ENCODE data around the gene ETV5.
"Not testable (repeated sequence)": the region's sequence is repeated elsewhere in the genome, so short reads cannot be mapped to it uniquely, and the experiment has no call there.

ETV5 gene

GRCh38 chr3:186067360-186068242 is 41.3 kb downstream of the ETV5 start:
- no peak for DNase-seq (ENCODE audit: low read depth)

- no peak for DNase-seq (ENCODE audit: low read depth)
Measured at GRCh38 chr3:186060222-186060621, 48.7 kb downstream of the ETV5 start.

- DNase-seq (ENCODE audit: low read depth) = no peak
Measured at GRCh38 chr3:186059192-186059591, 49.7 kb downstream of the ETV5 start.

- no peak for DNase-seq (ENCODE audit: low read depth)
Measured at GRCh38 chr3:186058225-186058624, 50.7 kb downstream of the ETV5 start.

GRCh38 chr3:186057594-186057993 is 51.3 kb downstream of the ETV5 start:
- DNase-seq (ENCODE audit: low read depth) = no peak

GRCh38 chr3:186054792-186055352 is 54.0 kb downstream of the ETV5 start:
- no peak for DNase-seq (ENCODE audit: low read depth)

DNA sequence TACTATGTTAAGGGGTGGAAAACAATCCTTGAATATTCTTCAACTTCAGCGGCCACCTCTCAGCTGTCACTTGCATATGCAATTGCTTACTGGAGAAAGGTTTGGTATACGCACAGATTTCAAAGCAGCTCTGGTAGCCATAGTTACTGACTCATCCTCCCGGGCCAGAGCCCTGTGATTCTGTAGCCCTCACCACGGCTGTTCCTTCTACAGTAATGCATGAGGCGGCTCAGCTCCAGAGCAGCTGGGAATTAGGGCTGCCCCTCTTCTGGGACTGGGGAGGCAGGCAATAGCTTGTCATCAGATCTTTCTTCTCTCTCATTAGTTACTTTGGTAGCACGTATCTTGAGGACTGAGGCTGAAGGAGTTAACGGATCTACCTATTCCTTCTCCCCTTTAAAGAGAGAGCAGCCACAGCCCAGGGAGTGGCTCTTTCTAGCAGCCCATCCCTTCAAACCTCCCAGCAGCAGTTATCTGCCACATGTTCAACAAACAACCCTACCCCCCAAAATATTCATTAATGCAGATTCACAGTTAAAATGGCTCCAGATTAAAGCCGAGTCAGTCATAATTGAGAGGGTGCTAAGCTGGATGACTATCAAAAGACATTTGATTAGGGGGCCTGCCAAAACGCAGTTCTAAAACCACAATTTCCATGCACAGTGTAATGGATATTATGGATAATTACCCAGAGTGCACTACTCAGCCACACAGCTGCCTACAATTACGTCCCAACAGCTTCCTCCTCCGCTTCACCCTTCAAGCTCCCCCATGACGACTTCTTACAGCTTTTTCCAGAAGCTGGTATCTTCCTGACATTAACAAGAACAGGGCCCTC is 54.7 kb downstream of the ETV5 start:
- DNase-seq (ENCODE audit: low read depth) = no peak

- DNase-seq (ENCODE audit: low read depth) = no peak
Measured at GRCh38 chr3:186052096-186052840, 56.6 kb downstream of the ETV5 start.

- no peak for DNase-seq (ENCODE audit: low read depth)
Measured at GRCh38 chr3:186049001-186049400, 59.9 kb downstream of the ETV5 start.

DNA sequence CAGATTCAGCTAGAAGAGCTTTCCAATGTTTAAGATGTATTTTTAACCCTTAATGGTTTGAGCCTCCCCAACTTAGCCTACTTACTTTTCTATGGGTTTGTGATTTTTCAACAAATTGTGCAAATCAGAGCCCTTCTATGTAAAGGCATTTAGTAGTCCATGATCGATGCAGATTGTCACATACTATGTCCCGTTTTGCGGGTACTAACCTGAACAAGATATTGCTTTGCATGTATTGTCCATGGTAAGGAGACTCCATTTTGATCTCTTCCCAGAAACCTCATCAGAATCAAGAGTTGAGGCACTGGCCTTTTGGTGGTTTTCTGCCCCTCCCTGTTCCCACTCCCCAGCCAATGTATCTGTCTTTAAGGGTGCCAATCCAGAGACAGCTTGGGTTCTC is 60.8 kb downstream of the ETV5 start:
- DNase-seq (ENCODE audit: low read depth) = no peak

GRCh38 chr3:186046838-186047237 is 62.1 kb downstream of the ETV5 start:
- no peak for DNase-seq (ENCODE audit: low read depth)

- DNase-seq (ENCODE audit: low read depth) = no peak
Measured at GRCh38 chr3:186044968-186045367, 63.9 kb downstream of the ETV5 start.

GRCh38 chr3:186044427-186044826 is 64.5 kb downstream of the ETV5 start:
- DNase-seq (ENCODE audit: low read depth) = no peak

GRCh38 chr3:186042521-186043202 is 66.2 kb downstream of the ETV5 start:
- DNase-seq (ENCODE audit: low read depth) = no peak

DNA sequence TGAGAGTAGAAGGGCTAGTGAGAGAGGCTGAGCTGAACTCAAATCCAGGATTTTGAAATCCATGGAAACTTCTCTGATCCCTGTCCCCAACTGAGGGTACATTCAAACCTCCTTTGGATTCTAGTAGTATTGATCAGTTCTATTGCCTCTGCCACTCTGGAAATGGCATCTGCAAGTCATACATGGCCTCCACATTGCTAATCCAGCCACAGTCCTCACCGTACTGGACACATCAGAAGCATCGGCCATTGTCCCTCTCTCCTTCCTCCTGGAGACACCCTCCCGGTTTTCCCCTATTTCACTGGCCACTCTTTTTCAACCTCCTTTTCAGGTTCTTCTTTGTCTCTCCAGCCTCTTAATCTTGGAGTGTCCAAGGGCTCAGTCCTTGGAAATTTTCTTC is 66.9 kb downstream of the ETV5 start:
- DNase-seq (ENCODE audit: low read depth) = no peak

DNA sequence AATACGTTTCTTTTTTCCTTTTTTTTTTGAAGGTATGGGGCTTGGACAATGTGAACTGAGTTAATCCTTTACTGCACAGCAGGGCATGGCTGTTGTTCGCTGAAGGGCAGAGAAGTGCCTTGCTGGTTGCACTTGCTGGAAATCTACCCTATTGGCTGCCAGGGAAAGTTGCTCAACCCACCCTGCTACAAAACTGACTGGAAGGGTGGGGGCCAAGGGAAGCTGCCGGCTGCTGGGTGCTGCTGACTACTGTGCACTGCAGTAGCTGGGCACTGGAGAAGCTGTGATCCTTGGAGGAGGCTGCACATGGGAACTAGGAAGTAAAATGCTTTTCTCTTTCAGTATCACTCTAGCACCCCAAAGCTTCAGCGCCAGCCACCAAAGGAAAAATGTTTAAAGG is 70.5 kb downstream of the ETV5 start:
- no peak for DNase-seq (ENCODE audit: low read depth)

DNA sequence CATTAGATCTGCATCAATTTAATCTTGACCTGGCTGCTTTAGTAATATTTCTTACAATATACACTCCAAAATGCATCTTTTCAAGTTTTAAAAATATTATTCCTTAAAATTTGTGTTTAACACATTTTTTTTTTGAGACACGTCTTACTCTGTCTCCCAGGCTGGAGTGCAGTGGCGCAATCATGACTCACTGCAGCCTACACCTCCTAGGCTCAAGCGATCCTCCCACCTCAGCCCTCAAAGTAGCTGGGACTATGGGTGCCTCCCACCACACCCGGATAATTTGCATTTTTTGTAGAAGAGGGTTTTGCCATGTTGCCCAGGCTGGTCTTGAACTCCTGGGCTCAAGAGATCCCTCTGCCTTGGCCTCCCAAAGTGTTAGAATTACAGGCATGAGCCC is 73.6 kb downstream of the ETV5 start:
- no peak for DNase-seq (ENCODE audit: low read depth)

- no peak for DNase-seq (ENCODE audit: low read depth)
Measured at GRCh38 chr3:186032321-186032720, 76.6 kb downstream of the ETV5 start.

DNA sequence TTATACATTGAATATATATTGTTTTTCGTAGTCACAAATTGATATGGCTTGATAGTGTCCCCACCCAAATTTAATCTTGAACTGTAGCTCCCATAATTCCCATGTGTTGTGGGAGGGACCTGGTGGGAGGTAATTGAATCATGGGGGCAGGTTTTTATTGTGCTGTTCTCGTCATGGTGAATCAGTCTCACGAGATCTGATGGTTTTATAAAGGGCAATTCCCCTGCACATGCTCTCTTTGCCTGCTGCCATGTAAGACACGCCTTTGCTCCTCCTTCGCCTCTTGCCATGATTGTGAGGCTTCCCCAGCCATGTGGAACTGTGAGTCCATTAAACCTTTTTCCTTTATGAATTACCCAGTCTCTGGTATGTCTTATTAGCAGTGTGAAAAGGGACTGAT is 82.9 kb downstream of the ETV5 start:
- DNase-seq (ENCODE audit: low read depth) = not testable (repeated sequence)

GRCh38 chr3:186025161-186025560 is 83.7 kb downstream of the ETV5 start:
- DNase-seq (ENCODE audit: low read depth) = no peak

DNA sequence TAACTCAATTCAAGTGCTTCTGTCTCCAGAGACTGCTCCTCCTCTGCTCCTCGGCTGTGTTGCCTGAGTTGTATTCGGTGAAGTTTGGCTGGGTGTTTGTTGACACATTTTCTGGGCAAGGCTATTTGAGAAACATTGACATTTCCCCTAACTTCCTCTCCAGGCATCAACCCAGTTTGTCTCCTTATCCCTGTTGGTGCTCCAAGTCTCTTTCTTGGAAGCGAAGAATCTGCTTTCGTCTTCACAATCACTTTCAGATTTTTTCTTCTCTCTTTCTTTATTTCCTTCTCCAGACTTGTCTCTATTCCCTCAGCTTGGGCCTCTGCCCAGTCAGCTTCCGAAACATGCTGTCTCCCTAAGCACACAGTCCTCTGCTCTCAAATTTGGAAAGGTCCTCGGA is 84.7 kb downstream of the ETV5 start:
- DNase-seq (ENCODE audit: low read depth) = no peak

DNA sequence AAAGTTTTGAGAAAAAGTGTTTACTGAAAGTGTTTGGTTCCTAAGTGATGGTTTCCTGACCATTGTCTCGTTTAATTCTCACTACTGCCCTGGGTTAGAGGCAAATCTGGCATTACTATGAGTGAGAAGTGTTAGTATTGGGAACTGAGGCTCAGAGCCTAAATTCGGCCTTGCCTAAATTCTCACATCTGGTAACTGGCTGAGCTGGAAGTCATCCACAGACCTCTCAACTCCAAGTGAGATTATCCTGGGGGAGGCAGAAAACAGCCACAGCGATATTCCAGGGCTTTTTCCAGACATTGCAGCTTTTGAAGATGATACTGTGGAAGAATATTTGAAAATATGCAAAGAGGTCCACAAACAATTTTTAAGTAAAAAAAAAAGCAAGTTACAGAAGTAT is 86.0 kb downstream of the ETV5 start:
- DNase-seq (ENCODE audit: low read depth) = no peak

All from stimulated activated CD8-positive, alpha-beta memory T cell treated with anti-CD3 and anti-CD28 coated beads, Interleukin-12 subunit alpha, Interleukin-12 subunit beta, amount 100 ng/mL, for 1 hour (primary cell).